Heart left ventricle (tissue), 16 donors: Measurements from ENCODE around the gene IFFO2. TPM values are rescaled to one million over a fixed set of nuclear protein-coding genes. Genes with fewer than 3 reads are reported as not detected.

Source experiments
- ATAC-seq, 4 donors: fragments of 200-7000 bp; cut with Tn5 transposase; one replicate each; pipeline ENCODE4 v1.9.1; 2020 to 2022; ENCODE audit warnings: moderate library complexity in 4 of 4, mild to moderate bottlenecking in 3 of 4, moderate number of reproducible peaks in 1 of 4
- DNase-seq, 5 donors: peaks; one replicate each; pipeline ENCODE4 v3.0.0-alpha.2; 2020
- H3K27ac ChIP-seq, 12 donors: fragments of 200-600 bp; sonication (generic) in 4 of 12; one replicate each; pipeline versions ENCODE4 v1.5.0 to v1.8.0; 2016 to 2022; ENCODE audit warnings: mild to moderate bottlenecking in 2 of 12
- H3K27me3 ChIP-seq, 9 donors: fragments of 200-600 bp; sonication (generic) in 2 of 9; one replicate each; pipeline versions ENCODE4 v1.5.1 to v1.8.0; 2016 to 2022; ENCODE audit warnings: mild to moderate bottlenecking in 3 of 9
- H3K36me3 ChIP-seq, 9 donors: fragments of 200-600 bp; sonication (generic) in 2 of 9; one replicate each; pipeline versions ENCODE4 v1.5.0 to v1.8.0; 2018 to 2022; ENCODE audit warnings: mild to moderate bottlenecking in 2 of 9
- H3K4me1 ChIP-seq, 12 donors: fragments of 200-600 bp; sonication (generic) in 4 of 12; one replicate each; pipeline versions ENCODE4 v1.5.0 to v1.8.0; 2016 to 2022; ENCODE audit warnings: mild to moderate bottlenecking in 3 of 12
- H3K4me3 ChIP-seq, 12 donors: fragments of 200-600 bp; sonication (generic) in 4 of 12; one replicate each; pipeline versions ENCODE4 v1.5.0 to v1.8.0; 2017 to 2022; ENCODE audit warnings: mild to moderate bottlenecking in 9 of 12, moderate library complexity in 4 of 12
- H3K9me3 ChIP-seq, 12 donors: fragments of 200-600 bp; sonication (generic) in 4 of 12; one replicate each; pipeline versions ENCODE4 v1.5.0 to v1.8.0; 2016 to 2022; ENCODE audit warnings: mild to moderate bottlenecking in 1 of 12
- POLR2A ChIP-seq, 2 donors: fragments of 450-650 bp; IDR thresholded peaks; one replicate each; pipeline ENCODE4 v1.6.1; 2017; ENCODE audit warnings: antibody characterized with exemption in 2 of 2, mild to moderate bottlenecking in 2 of 2, moderate library complexity in 2 of 2
- whole genome bisulfite sequencing, 4 donors: extraction: QIAGEN DNeasy Blood & Tissue Kit in 2 of 4; methylation state at CpG; one replicate each; pipeline versions ENCODE4 v1.1.5 to v1.1.7; 2013 to 2018; 5-methylcytosine and 5-hydroxymethylcytosine counted together
- intact Hi-C, 10 donors: fragments of 100-400 bp; cut with DNase I; formaldehyde crosslinking; loops; one replicate each; pipeline versions ENCODE4 v1.11.1 to v1.14.2; 2022
- polyA plus RNA-seq, 2 donors: library from polyadenylated mRNA; stranded (reverse); fragments of 200-250 nt; gene quantifications; one replicate each; pipeline ENCODE4 v1.2.3, GENCODE V29; 2013
- total RNA-seq, 9 donors: library from RNA; depleted of rRNA in 2 of 9; stranded (reverse); fragments of >200 nt in 2 of 9; fragmentation: NEBNext Ultra II Directional in 3 of 9; extraction: Animal tissue kit (Norgen Biotek cat#: 25700) in 3 of 9; gene quantifications; one replicate each; pipeline versions ENCODE4 v1.1.0 to v1.2.4, GENCODE V29; 2016 to 2023
- TF ChIP-seq, protein P1 (sequence below), 12 donors: fragments of 200-600 bp; sonication (generic) in 4 of 12; IDR thresholded peaks; one replicate each; pipeline versions ENCODE4 v1.5.0 to v1.8.0; 2018 to 2022; ENCODE audit warnings: antibody characterized with exemption in 12 of 12, mild to moderate bottlenecking in 5 of 12
- donor health status: ischemic (EF 13 %, LVEDD 7.1; RV severe dilation, severe dysfunction).
- donor health status: healthy with polysubstance abuse.
- donor health status: DM: no; HTN: yes; CAD: no.
- donor health status: DM: no; HTN: no; CAD: no.
- donor health status: ischemic (EF 25% LVEDD 6.9; RV normal size, moderate dysfunction).
- donor health status: ischemic (EF 25% LVEDD 5.7; RV mildly dilated, moderate dysfunction).
- donor health status: healthy.
- donor health status: DM: yes; HTN: yes; CAD: no.
- donor health status: ischemic (EF 35%, LVEDD 5.7; RV mildly dilated, moderate dysfunction).
- donor health status: nonischemic (EF 11% LVEDD 7.7; RV severe dilation, severe dysfunction).
- donor health status: DM: yes; HTN: yes; CAD: no.
- donor health status: PGD.
- donor health status: ischemic (EF 29% LVEDD 5.4; RV normal size, mild dysfunction).
- donor health status: nonischemic (EF 23%, LVEDD 6.1; RV moderate dilation, normal function).

IFFO2 gene
- total and polyA plus RNA-seq, 11 donors: 2.5 to 9.0 (median 4.9) TPM

DNA sequence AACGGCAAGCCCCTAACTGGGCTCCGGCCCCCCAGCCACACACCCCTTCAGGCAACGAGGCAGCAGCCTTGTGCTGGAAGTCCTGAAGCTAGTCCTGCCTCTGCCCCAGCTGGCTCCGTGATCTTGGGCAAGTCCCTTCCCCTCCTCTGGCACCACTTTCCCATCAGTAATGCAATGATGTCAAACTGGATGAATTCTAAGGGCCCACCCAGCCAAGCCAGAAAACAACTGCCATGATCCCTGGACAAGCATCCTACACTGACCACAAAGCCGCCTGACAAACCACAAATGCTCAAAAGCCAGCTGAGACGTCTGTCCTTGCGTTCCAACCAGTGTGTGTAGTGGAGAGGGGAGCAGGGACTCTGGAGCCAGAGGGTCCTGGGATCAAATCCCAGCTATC is 26.8 kb downstream of the IFFO2 start:
- ATAC-seq (no peak), DNase-seq (no peak)
- H3K4me3 ChIP-seq: no peak overlapping the region
- peaks cover 11 to 47% (median 34%) of the 10 kb centered on the region in 12 donors for H3K4me1 ChIP-seq
- intact Hi-C loops: no loop called here
- TF ChIP-seq, protein P1, sequence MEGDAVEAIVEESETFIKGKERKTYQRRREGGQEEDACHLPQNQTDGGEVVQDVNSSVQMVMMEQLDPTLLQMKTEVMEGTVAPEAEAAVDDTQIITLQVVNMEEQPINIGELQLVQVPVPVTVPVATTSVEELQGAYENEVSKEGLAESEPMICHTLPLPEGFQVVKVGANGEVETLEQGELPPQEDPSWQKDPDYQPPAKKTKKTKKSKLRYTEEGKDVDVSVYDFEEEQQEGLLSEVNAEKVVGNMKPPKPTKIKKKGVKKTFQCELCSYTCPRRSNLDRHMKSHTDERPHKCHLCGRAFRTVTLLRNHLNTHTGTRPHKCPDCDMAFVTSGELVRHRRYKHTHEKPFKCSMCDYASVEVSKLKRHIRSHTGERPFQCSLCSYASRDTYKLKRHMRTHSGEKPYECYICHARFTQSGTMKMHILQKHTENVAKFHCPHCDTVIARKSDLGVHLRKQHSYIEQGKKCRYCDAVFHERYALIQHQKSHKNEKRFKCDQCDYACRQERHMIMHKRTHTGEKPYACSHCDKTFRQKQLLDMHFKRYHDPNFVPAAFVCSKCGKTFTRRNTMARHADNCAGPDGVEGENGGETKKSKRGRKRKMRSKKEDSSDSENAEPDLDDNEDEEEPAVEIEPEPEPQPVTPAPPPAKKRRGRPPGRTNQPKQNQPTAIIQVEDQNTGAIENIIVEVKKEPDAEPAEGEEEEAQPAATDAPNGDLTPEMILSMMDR (IDR thresholded peaks at IDR 0.05): no peak
- no peak for TF ChIP-seq POLR2A (IDR thresholded peaks at IDR 0.05)
- no peaks in the 10 kb centered on the region for H3K36me3 ChIP-seq
- H3K27me3 ChIP-seq: no peaks in the 10 kb centered on the region
- peak overlapping the region in 2 of 12 donors; percentile 20 to 97 for H3K27ac ChIP-seq
- H3K9me3 ChIP-seq: no peaks in the 10 kb centered on the region
- WGBS, 4 donors: 74 to 93% (median 86%) methylated on average over 4 to 7 of the region's 7 CpGs

GRCh38 chr1:18928985-18929384 is 27.5 kb downstream of the IFFO2 start:
- DNase-seq: no peak
- intact Hi-C loops: no loop called here
- Histone ChIP-seq H3K9me3 (no peaks in the 10 kb centered on the region), H3K36me3 (no peaks in the 10 kb centered on the region), H3K27me3 (no peaks in the 10 kb centered on the region), H3K4me3 (no peak overlapping the region), H3K4me1 (peaks cover 15 to 54% (median 41%) of the 10 kb centered on the region in 12 donors), H3K27ac (peak overlapping the region in 1 of 12 donors; percentile 97)
- no peak for ATAC-seq
- no peak for TF ChIP-seq POLR2A (IDR thresholded peaks at IDR 0.05)
- TF ChIP-seq, protein P1 (IDR thresholded peaks at IDR 0.05): no peak
- WGBS, 4 donors: 79 to 93% (median 92%) methylated on average over 2 to 6 of the region's 6 CpGs

DNA sequence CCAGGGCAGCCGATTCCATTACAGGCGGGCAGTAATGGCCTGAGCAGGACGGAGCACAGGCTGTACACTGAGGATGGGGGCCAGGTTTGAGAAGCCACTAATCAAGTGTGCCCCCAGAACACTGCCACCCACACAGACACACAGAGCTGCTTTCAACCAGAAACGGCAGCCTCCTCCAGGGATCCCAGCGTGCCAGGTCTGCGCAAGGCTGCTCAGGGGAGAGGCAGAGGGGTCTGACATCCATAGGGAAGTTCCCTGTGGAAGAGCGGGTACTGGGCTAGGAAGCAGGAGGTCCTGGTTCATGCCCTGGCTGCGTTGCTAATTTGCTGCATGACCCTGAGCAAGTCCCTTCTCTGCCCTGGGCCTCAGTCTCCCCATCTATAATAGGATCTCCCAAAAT is 28.1 kb downstream of the IFFO2 start:
- DNase-seq (no peak), ATAC-seq (no peak)
- H3K36me3 ChIP-seq: no peaks in the 10 kb centered on the region
- 79 to 87% (median 84%) methylated on average over 5 to 8 of the region's 8 CpGs for WGBS, 4 donors
- H3K27me3 ChIP-seq: no peaks in the 10 kb centered on the region
- intact Hi-C loops: no loop called here
- H3K27ac ChIP-seq: peak overlapping the region in 7 of 12 donors; percentile 82 to 97 (median 92)
- H3K9me3 ChIP-seq: no peaks in the 10 kb centered on the region
- TF ChIP-seq POLR2A (IDR thresholded peaks at IDR 0.05): no peak
- TF ChIP-seq, protein P1 (IDR thresholded peaks at IDR 0.05): no peak
- H3K4me1 ChIP-seq: peaks cover 16 to 60% (median 47%) of the 10 kb centered on the region in 12 donors
- peak overlapping the region in 1 of 12 donors; percentile 46 for H3K4me3 ChIP-seq

DNA sequence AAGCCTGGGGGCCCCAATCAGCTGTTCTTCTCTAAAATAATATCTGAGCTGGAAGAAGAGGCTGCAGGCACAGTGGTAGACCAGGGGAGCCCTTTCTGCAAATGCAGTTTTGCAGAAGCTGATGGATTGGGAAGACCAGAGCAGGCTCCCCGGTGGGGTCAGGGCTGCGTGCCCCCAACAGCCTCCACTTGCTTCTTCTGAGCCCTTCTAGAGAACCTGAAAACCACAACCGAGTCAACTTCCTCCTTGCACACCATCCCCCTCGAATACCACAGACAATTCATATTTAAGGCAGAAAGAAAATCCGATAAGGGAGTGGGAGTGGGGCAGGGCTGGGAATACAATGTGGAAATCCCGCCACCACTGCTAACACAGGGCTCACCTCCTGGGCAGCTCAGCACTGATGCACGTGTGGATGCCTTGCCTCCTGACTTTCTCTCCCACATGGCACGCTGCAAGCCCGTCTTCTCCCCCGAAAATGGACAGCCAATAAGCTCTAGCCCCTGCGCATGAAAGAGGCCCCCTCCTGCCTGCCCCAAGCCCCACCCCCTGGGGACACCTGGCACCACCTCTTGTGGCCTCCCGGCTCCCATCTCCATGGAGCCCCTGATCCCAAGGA is 28.7 kb downstream of the IFFO2 start:
- Histone ChIP-seq H3K9me3 (no peaks in the 10 kb centered on the region), H3K4me3 (peak overlapping the region in 2 of 12 donors; percentile 31 to 46), H3K27me3 (no peaks in the 10 kb centered on the region), H3K4me1 (peaks cover 17 to 61% (median 53%) of the 10 kb centered on the region in 12 donors), H3K27ac (peak overlapping the region in 11 of 12 donors; percentile 75 to 97 (median 89)), H3K36me3 (no peaks in the 10 kb centered on the region)
- TF ChIP-seq POLR2A (IDR thresholded peaks at IDR 0.05): no peak
- TF ChIP-seq, protein P1 (IDR thresholded peaks at IDR 0.05): no peak
- WGBS, 4 donors: 57 to 84% (median 68%) methylated on average over 12 of the region's 12 CpGs
- intact Hi-C loops: no loop called here
- DNase-seq: no peak
- no peak for ATAC-seq
